SK-N-MC (cell line): ENCODE measurements around the gene CIP2A.

Experiments
- EZH2 ChIP-seq: fragments of 200-600 bp; sonication (generic); IDR thresholded peaks from one replicate; pipeline ENCODE4 v1.6.1; 2017; ENCODE audit warnings: antibody characterized with exemption
- POLR2AphosphoS5 ChIP-seq: IDR thresholded peaks from 2 replicates; pipeline ENCODE4 v1.6.1; 2012; ENCODE audit warnings: mild to moderate bottlenecking, low read depth, low read length, borderline replicate concordance

GRCh38 chr3:108501535-108501934, 87.7 kb downstream of the CIP2A start:
- TF ChIP-seq EZH2 (no peak), POLR2AphosphoS5 (no peak)
